ENCODE measurements around the gene BIVM. TPM values are rescaled to one million over a fixed set of nuclear protein-coding genes. Genes with fewer than 3 reads are reported as not detected.

Gene BIVM
- total RNA-seq, 1 donor from 2014 or later = 6.4 TPM

GRCh38 chr13:102846261-102847015 lies 47.5 kb downstream of the BIVM start:
- Mint-ChIP-seq H3K4me3 (peak overlapping the region; percentile 97), H3K36me3 (ENCODE audit: low read depth) (peaks cover 24% of the 10 kb centered on the region), H3K4me1 (peaks cover 31% of the 10 kb centered on the region), H3K27me3 (peaks cover 2% of the 10 kb centered on the region), H3K9me3 (no peaks in the 10 kb centered on the region), H3K27ac (peak overlapping the region; percentile 99)
- DNase-seq (no peak), ATAC-seq (ENCODE audit: low read depth) (peak; percentile 67)
- TF ChIP-seq CTCF (IDR thresholded peaks at IDR 0.05) = no peak
- POLR2A ChIA-PET = interaction anchor here (0.6 to 3.9 kb wide), 10 partner anchors 8 to 452 kb away, joined by 3 to 235 read pairs (median 9); partner anchors contain the start of genes TEX30 and TPP2
- intact Hi-C loops (cut with micrococcal nuclease) = loop anchor here (1.0 to 5.0 kb wide), 7 partner anchors 73 to 706 kb away; partner anchors contain the start of genes TEX30 and TPP2
- CTCF ChIA-PET = interaction anchor here (0.6 to 5.2 kb wide), 12 partner anchors 10 to 1701 kb away, joined by 3 to 48 read pairs (median 4); partner anchors contain the start of genes TEX30 and TPP2

- Mint-ChIP-seq H3K36me3 (ENCODE audit: low read depth) (peaks cover 31% of the 10 kb centered on the region), H3K4me3 (peak overlapping the region; percentile 97), H3K27ac (peak overlapping the region; percentile 99), H3K27me3 (peaks cover 2% of the 10 kb centered on the region), H3K4me1 (peaks cover 31% of the 10 kb centered on the region), H3K9me3 (no peaks in the 10 kb centered on the region)
- ChIA-PET CTCF (interaction anchor here (0.9 to 5.2 kb wide), 7 partner anchors 73 to 1702 kb away, joined by 3 to 48 read pairs (median 5); partner anchors contain the start of genes TEX30 and TPP2), POLR2A (interaction anchor here (1.0 to 3.9 kb wide), 7 partner anchors 7 to 453 kb away, joined by 3 to 235 read pairs (median 10); partner anchors contain the start of genes TEX30 and TPP2)
- intact Hi-C loops (cut with micrococcal nuclease) = loop anchor here (1.0 to 5.0 kb wide), 3 partner anchors 165 to 707 kb away; no protein-coding TSS in a partner anchor
- no peak for TF ChIP-seq CTCF (IDR thresholded peaks at IDR 0.05)
- no peak for DNase-seq
- ATAC-seq (ENCODE audit: low read depth) = no peak
These were observed 48.6 kb downstream of the BIVM start for GRCh38 chr13:102847272-102848234.

GRCh38 chr13:102848956-102849355 lies 50.0 kb downstream of the BIVM start:
- Mint-ChIP-seq H3K4me1 (peaks cover 31% of the 10 kb centered on the region), H3K27ac (no peak overlapping the region), H3K27me3 (peaks cover 2% of the 10 kb centered on the region), H3K4me3 (no peak overlapping the region), H3K9me3 (no peaks in the 10 kb centered on the region), H3K36me3 (ENCODE audit: low read depth) (peaks cover 39% of the 10 kb centered on the region)
- intact Hi-C loops (cut with micrococcal nuclease) = loop anchor here (5.0 kb wide), 1 partner anchor 167 kb away; no protein-coding TSS in a partner anchor
- CTCF ChIA-PET = interaction anchor here (1.2 to 5.2 kb wide), 3 partner anchors 255 to 269 kb away, joined by 8 to 48 read pairs (median 9); partner anchors contain the start of gene TPP2
- TF ChIP-seq CTCF (IDR thresholded peaks at IDR 0.05) = no peak
- POLR2A ChIA-PET = no interaction called here
- DNase-seq (no peak), ATAC-seq (ENCODE audit: low read depth) (no peak)

- TF ChIP-seq CTCF (IDR thresholded peaks at IDR 0.05) = no peak
- no peak overlapping the region for H3K27ac Mint-ChIP-seq
- intact Hi-C loops (cut with micrococcal nuclease) = loop anchor here (5.0 kb wide), 1 partner anchor 1710 kb away; no protein-coding TSS in a partner anchor
- no peak for ATAC-seq (ENCODE audit: low read depth)
- H3K4me3 Mint-ChIP-seq = no peak overlapping the region
- ChIA-PET CTCF (no interaction called here), POLR2A (no interaction called here)
- H3K9me3 Mint-ChIP-seq = no peaks in the 10 kb centered on the region
- no peak for DNase-seq
- H3K4me1 Mint-ChIP-seq = peaks cover 19% of the 10 kb centered on the region
- H3K36me3 Mint-ChIP-seq (ENCODE audit: low read depth) = peaks cover 55% of the 10 kb centered on the region
- no peaks in the 10 kb centered on the region for H3K27me3 Mint-ChIP-seq
These were observed 53.6 kb downstream of the BIVM start for GRCh38 chr13:102852556-102852955.
